ENCODE measurements around the gene NREP. TPM values are rescaled to one million over a fixed set of nuclear protein-coding genes. Genes with fewer than 3 reads are reported as not detected.
"Not testable (repeated sequence)": the region's sequence is repeated elsewhere in the genome, so short reads cannot be mapped to it uniquely, and the experiment has no call there.

NREP gene
- total RNA-seq, 1 donor from 2014 or later, result 14.7 TPM

DNA sequence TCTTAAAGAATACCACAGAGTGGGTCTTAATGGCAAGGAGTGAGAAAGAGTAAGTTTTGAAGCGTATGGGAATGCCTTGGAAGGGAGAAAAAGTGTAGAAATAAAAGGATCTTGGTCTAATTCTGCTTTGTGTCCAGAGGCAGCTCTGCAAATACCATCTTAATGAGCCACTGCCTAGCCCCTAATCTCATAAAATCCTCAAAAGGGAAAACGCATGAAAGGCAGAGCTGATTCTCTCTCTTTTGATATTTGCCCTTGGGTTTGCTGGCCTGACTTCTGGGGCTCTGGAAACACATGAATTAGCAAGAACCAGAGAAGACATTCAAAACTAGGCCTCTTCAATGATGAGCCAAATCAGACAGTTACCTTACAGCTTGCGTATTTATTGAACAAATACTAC is 28.1 kb downstream of the NREP start:
- H3K27ac Mint-ChIP-seq, result no peak overlapping the region
- no peak for ATAC-seq (ENCODE audit: low read depth)
- no peaks in the 10 kb centered on the region for H3K36me3 Mint-ChIP-seq (ENCODE audit: low read depth)
- H3K4me1 Mint-ChIP-seq, result no peaks in the 10 kb centered on the region
- H3K9me3 Mint-ChIP-seq, result no peaks in the 10 kb centered on the region
- ChIA-PET CTCF (no interaction called here), POLR2A (no interaction called here)
- intact Hi-C loops (cut with micrococcal nuclease), result no loop called here
- H3K4me3 Mint-ChIP-seq, result no peak overlapping the region
- DNase-seq, result no peak
- TF ChIP-seq, protein P1, sequence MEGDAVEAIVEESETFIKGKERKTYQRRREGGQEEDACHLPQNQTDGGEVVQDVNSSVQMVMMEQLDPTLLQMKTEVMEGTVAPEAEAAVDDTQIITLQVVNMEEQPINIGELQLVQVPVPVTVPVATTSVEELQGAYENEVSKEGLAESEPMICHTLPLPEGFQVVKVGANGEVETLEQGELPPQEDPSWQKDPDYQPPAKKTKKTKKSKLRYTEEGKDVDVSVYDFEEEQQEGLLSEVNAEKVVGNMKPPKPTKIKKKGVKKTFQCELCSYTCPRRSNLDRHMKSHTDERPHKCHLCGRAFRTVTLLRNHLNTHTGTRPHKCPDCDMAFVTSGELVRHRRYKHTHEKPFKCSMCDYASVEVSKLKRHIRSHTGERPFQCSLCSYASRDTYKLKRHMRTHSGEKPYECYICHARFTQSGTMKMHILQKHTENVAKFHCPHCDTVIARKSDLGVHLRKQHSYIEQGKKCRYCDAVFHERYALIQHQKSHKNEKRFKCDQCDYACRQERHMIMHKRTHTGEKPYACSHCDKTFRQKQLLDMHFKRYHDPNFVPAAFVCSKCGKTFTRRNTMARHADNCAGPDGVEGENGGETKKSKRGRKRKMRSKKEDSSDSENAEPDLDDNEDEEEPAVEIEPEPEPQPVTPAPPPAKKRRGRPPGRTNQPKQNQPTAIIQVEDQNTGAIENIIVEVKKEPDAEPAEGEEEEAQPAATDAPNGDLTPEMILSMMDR (IDR thresholded peaks at IDR 0.05), result no peak
- H3K27me3 Mint-ChIP-seq, result no peaks in the 10 kb centered on the region

DNA sequence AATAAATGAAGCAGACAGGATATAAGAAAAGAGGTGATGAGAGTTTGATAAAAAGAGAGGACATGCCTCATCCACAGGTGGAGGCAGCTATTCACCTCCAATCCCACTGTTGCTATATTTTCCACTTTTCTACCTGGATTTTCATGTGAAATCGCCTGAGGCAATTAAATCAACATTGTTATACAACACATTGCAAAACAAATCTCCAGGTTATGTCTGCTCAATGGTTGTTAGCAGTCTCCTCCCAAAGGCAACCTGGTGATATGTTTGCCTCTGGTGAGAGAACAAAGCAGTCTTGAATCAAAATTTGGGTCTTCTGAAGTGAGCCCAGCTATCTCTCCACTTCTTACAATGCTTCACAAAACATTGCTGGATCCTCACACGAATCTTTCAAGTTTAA is 30.0 kb downstream of the NREP start:
- ATAC-seq (ENCODE audit: low read depth), result no peak
- intact Hi-C loops (cut with micrococcal nuclease), result no loop called here
- Mint-ChIP-seq H3K4me3 (no peak overlapping the region), H3K36me3 (ENCODE audit: low read depth) (no peaks in the 10 kb centered on the region), H3K4me1 (no peaks in the 10 kb centered on the region), H3K27me3 (no peaks in the 10 kb centered on the region), H3K27ac (no peak overlapping the region), H3K9me3 (no peaks in the 10 kb centered on the region)
- CTCF ChIA-PET, result no interaction called here
- POLR2A ChIA-PET, result no interaction called here
- DNase-seq, result no peak
- TF ChIP-seq, protein P1 (IDR thresholded peaks at IDR 0.05), result no peak

DNA sequence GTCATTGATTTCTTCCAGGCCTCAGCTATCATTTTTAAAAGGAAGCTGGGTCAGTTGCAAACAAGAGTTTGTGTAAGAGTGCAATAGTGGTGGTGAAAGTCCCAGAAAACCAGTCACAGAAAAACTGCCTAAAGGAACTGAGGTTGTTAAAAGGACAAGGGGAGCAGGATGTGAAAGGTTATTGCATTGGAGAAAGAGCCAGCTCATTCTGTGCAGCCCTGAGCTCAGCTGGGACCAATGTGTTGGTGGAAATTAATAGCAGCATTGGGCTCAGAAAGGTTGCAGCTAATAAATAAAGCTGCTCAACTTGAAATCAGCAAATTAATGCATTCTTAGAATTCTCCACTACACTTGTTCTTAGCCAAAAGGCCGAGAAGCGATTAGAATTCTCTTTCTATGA is 34.9 kb downstream of the NREP start:
- Mint-ChIP-seq H3K27me3 (peaks cover 6% of the 10 kb centered on the region), H3K4me3 (no peak overlapping the region), H3K4me1 (no peaks in the 10 kb centered on the region), H3K27ac (no peak overlapping the region), H3K36me3 (ENCODE audit: low read depth) (no peaks in the 10 kb centered on the region), H3K9me3 (no peaks in the 10 kb centered on the region)
- CTCF ChIA-PET, result no interaction called here
- no peak for DNase-seq
- POLR2A ChIA-PET, result no interaction called here
- no peak for ATAC-seq (ENCODE audit: low read depth)
- intact Hi-C loops (cut with micrococcal nuclease), result no loop called here
- TF ChIP-seq, protein P1 (IDR thresholded peaks at IDR 0.05), result no peak

DNA sequence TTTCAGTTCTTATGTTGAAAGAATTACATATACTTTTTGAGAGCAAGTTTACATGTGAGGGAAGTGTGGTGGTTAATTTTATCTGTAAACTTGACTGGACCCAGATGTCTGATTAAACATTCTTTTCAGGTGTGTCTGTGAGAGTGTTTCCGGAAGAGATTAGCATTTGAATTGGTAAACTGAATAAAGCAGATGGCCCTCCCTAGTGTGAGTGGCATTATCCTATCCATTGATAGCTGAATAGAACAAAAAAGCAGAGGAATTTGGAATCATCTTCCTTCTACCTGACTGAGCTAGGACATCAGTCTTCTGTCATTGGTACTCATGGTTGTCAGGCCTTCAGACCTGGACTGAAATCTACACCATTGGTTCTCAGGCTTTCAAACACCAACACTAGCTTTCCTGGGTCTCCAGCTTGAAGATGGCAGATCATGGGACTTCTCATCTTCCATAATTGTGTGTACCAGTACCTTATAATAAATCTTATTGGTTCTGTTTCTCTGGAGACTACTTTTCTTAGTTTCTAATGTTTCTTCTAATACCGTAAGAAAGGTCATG is 36.6 kb downstream of the NREP start:
- DNase-seq (no peak), ATAC-seq (ENCODE audit: low read depth) (no peak)
- Mint-ChIP-seq H3K4me1 (no peaks in the 10 kb centered on the region), H3K27me3 (peaks cover 6% of the 10 kb centered on the region), H3K27ac (no peak overlapping the region), H3K36me3 (ENCODE audit: low read depth) (no peaks in the 10 kb centered on the region), H3K9me3 (no peaks in the 10 kb centered on the region), H3K4me3 (no peak overlapping the region)
- CTCF ChIA-PET, result no interaction called here
- TF ChIP-seq, protein P1 (IDR thresholded peaks at IDR 0.05), result no peak
- intact Hi-C loops (cut with micrococcal nuclease), result no loop called here
- POLR2A ChIA-PET, result no interaction called here

DNA sequence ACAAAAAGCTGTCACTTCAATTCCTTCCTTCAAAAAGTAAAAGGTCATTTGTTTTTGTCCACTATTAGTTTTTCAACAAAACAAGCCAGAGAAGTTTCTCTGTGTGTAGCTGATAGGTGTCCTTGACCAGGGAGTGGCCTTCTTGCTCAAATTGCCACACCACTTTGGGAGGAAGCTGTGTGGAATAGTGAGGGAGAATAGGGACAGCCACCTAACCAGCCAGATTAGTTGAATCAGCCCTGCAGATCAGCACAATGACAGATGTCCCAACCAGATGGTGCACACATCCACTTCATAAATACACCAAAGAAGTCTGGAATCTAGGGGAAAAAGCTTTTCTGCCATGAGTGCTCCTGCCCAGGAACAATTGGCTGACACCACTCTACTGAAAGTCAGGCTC is 37.2 kb downstream of the NREP start:
- Mint-ChIP-seq H3K27me3 (peaks cover 6% of the 10 kb centered on the region), H3K27ac (no peak overlapping the region), H3K4me1 (no peaks in the 10 kb centered on the region), H3K9me3 (no peaks in the 10 kb centered on the region), H3K4me3 (no peak overlapping the region), H3K36me3 (ENCODE audit: low read depth) (no peaks in the 10 kb centered on the region)
- TF ChIP-seq, protein P1 (IDR thresholded peaks at IDR 0.05), result no peak
- intact Hi-C loops (cut with micrococcal nuclease), result no loop called here
- DNase-seq (no peak), ATAC-seq (ENCODE audit: low read depth) (no peak)
- POLR2A ChIA-PET, result no interaction called here
- CTCF ChIA-PET, result no interaction called here

DNA sequence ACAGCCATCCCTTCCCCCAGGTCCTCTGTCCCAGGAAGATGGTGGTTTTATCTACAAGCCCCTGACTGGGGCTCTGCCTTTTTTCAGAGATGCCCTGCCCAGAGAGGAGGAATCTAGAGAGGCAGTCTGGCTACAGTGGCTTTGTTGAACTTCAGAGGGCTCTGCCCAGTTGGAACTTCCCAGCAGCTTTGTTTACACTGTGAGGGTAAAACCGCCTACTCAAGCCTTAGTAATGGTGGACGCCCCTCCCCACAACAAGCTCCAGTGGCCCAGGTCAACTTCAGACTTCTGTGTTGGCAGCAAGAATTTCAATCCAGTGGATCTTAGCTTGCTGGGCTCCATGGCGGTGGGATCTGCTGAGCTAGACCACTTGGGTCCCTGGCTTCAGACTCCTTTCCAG is 40.2 kb downstream of the NREP start:
- POLR2A ChIA-PET; H3K36me3 Mint-ChIP-seq (ENCODE audit: low read depth); H3K27me3 Mint-ChIP-seq; ATAC-seq (ENCODE audit: low read depth); CTCF ChIA-PET; intact Hi-C loops (cut with micrococcal nuclease); H3K27ac Mint-ChIP-seq; H3K4me3 Mint-ChIP-seq; H3K4me1 Mint-ChIP-seq; DNase-seq: not testable (repeated sequence)
- peaks cover 18% of the 10 kb centered on the region for H3K9me3 Mint-ChIP-seq

Data from activated B cell treated with CpG ODN at 0.5 μM for 24 hours (primary cell).